Testis (tissue), 2 donors: ENCODE results near the gene C6orf141.

Source experiments
- CTCF ChIP-seq, 3 experiments: fragments of 450-650 bp in 2 of 3; fragments of 200-600 bp in 1 of 3; sonication (generic) in 1 of 3; IDR thresholded peaks; one replicate each; pipeline ENCODE4 v1.5.1; 2016 to 2019; ENCODE audit warnings: antibody characterized with exemption in 3 of 3, mild to moderate bottlenecking in 2 of 3, moderate library complexity in 1 of 3
- POLR2A ChIP-seq: fragments of 450-650 bp; IDR thresholded peaks from one replicate; pipeline ENCODE4 v1.6.1; 2017; ENCODE audit warnings: antibody characterized with exemption, mild to moderate bottlenecking, moderate library complexity

GRCh38 chr6:49528571-49528970 is 21.9 kb upstream of the C6orf141 start:
- no peak for TF ChIP-seq CTCF (IDR thresholded peaks at IDR 0.05)
- no peak for TF ChIP-seq POLR2A
